Measurements from ENCODE around the gene CSHL1. TPM values are rescaled to one million over a fixed set of nuclear protein-coding genes. Genes with fewer than 3 reads are reported as not detected.

CSHL1 gene
- total and polyA plus RNA-seq, 9 of the 15 experiments (the other 6 are each of a cell fraction or from before 2014, with no cell fraction given): not detected

- TF ChIP-seq ZNF318 (IDR thresholded peaks at IDR 0.05; ENCODE audit: borderline replicate concordance in 1 of 2, low read depth in 1 of 2) (no peak), E2F5 (CRISPR knock-in tag; IDR thresholded peaks at IDR 0.05) (no peak), ARNT (IDR thresholded peaks at IDR 0.05) (no peak), ZNF384 (IDR thresholded peaks at IDR 0.05; ENCODE audit: low read depth, low read length) (no peak), ZNF445 (CRISPR knock-in tag; IDR thresholded peaks at IDR 0.05; ENCODE audit: low read depth) (no peak), ADNP (tag; IDR thresholded peaks at IDR 0.05) (no peak)
These were observed 29.5 kb upstream of the CSHL1 start (continued) for GRCh38 chr17:63940584-63940983.

Data from K562 (cell line).